SK-N-SH treated with all-trans-retinoic acid at 6 μM for 48 hours (cell line): ENCODE results near the gene LARGE1.

Source experiments
- ATAC-seq: fragments of 200-7000 bp; cut with Tn5 transposase; 3 replicates; pipeline ENCODE4 v1.9.1; 2020; ENCODE audit warnings: mild to moderate bottlenecking, moderate library complexity
- ARNTL ChIP-seq: fragments of 450-650 bp; formaldehyde crosslinking; IDR thresholded peaks from 2 replicates; pipeline ENCODE4 v1.5.0; 2020; ENCODE audit warnings: low read depth, mild to moderate bottlenecking, moderate library complexity, borderline replicate concordance
- BACH2 ChIP-seq: fragments of 250-450 bp; sonication (Bioruptor Pico); IDR thresholded peaks from 2 replicates; pipeline ENCODE4 v1.9.0; 2021; ENCODE audit warnings: mild to moderate bottlenecking, borderline replicate concordance
- CREB5 ChIP-seq: fragments of 250-450 bp; sonication (Bioruptor Pico); IDR thresholded peaks from 2 replicates; pipeline ENCODE4 v1.5.1; 2020; ENCODE audit warnings: low read depth, mild to moderate bottlenecking, moderate library complexity
- CSDC2 ChIP-seq: fragments of 250-450 bp; sonication (Bioruptor Pico); IDR thresholded peaks from 2 replicates; pipeline ENCODE4 v1.5.0; 2020; ENCODE audit warnings: mild to moderate bottlenecking, moderate library complexity
- CSRNP3 ChIP-seq: fragments of 250-450 bp; sonication (Bioruptor Pico); IDR thresholded peaks from 2 replicates; pipeline ENCODE4 v1.5.1; 2021; ENCODE audit warnings: mild to moderate bottlenecking, moderate library complexity
- ESRRG ChIP-seq: fragments of 250-450 bp; sonication (Bioruptor Pico); IDR thresholded peaks from 2 replicates; pipeline ENCODE4 v1.6.1; 2021; ENCODE audit warnings: mild to moderate bottlenecking
- GLIS3 ChIP-seq: fragments of 250-450 bp; sonication (Bioruptor Pico); IDR thresholded peaks from 2 replicates; pipeline ENCODE4 v1.5.0; 2020; ENCODE audit warnings: mild to moderate bottlenecking, moderate library complexity
- ISL1 ChIP-seq: fragments of 250-450 bp; sonication (Bioruptor Pico); IDR thresholded peaks from 2 replicates; pipeline ENCODE4 v2.1.2; 2022; ENCODE audit warnings: mild to moderate bottlenecking, moderate library complexity
- OSR1 ChIP-seq: fragments of 250-450 bp; sonication (Bioruptor Pico); IDR thresholded peaks from 2 replicates; pipeline ENCODE4 v1.8.0; 2022; ENCODE audit warnings: moderate library complexity, mild to moderate bottlenecking, inconsistent platforms
- PATZ1 ChIP-seq: fragments of 250-450 bp; sonication (Bioruptor Pico); IDR thresholded peaks from 2 replicates; pipeline ENCODE4 v1.8.0; 2020; ENCODE audit warnings: mild to moderate bottlenecking, moderate library complexity, borderline replicate concordance
- POU6F1 ChIP-seq: fragments of 250-450 bp; sonication (Bioruptor Pico); IDR thresholded peaks from 2 replicates; pipeline ENCODE4 v1.8.0; 2021; ENCODE audit warnings: low read depth, mild to moderate bottlenecking, moderate library complexity, borderline replicate concordance
- PPARA ChIP-seq: fragments of 250-450 bp; sonication (Bioruptor Pico); IDR thresholded peaks from 2 replicates; pipeline ENCODE4 v1.5.0; 2020; ENCODE audit warnings: mild to moderate bottlenecking, borderline replicate concordance
- RARB ChIP-seq: fragments of 250-450 bp; sonication (Bioruptor Pico); IDR thresholded peaks from 2 replicates; pipeline ENCODE4 v1.8.0; 2021; ENCODE audit warnings: mild to moderate bottlenecking, moderate library complexity
- SNAI2 ChIP-seq: fragments of 250-450 bp; sonication (Bioruptor Pico); IDR thresholded peaks from 2 replicates; pipeline ENCODE4 v1.5.0; 2020; ENCODE audit warnings: mild to moderate bottlenecking, moderate library complexity
- TCF4 ChIP-seq: fragments of 250-450 bp; sonication (Bioruptor Pico); IDR thresholded peaks from 2 replicates; pipeline ENCODE4 v1.8.0; 2021; ENCODE audit warnings: mild to moderate bottlenecking, moderate library complexity, borderline replicate concordance
- TOX ChIP-seq: fragments of 250-450 bp; sonication (Bioruptor Pico); IDR thresholded peaks from 2 replicates; pipeline ENCODE4 v1.8.0; 2021; ENCODE audit warnings: mild to moderate bottlenecking, moderate library complexity, borderline replicate concordance
- TSHZ2 ChIP-seq: fragments of 250-450 bp; sonication (Bioruptor Pico); IDR thresholded peaks from 2 replicates; pipeline ENCODE4 v1.5.0; 2020; ENCODE audit warnings: mild to moderate bottlenecking, moderate library complexity
- ZC3H10 ChIP-seq: fragments of 250-450 bp; sonication (Bioruptor Pico); IDR thresholded peaks from 2 replicates; pipeline ENCODE4 v1.5.1; 2021; ENCODE audit warnings: mild to moderate bottlenecking, moderate library complexity
- ZFP3 ChIP-seq: fragments of 250-450 bp; sonication (Bioruptor Pico); IDR thresholded peaks from 2 replicates; pipeline ENCODE4 v1.5.0; 2020; ENCODE audit warnings: mild to moderate bottlenecking, moderate library complexity
- ZFP30 ChIP-seq: fragments of 450-650 bp; formaldehyde crosslinking; IDR thresholded peaks from 2 replicates; pipeline ENCODE4 v1.5.0; 2022; ENCODE audit warnings: mild to moderate bottlenecking, moderate library complexity
- ZNF565 ChIP-seq: fragments of 450-650 bp; formaldehyde crosslinking; conservative IDR thresholded peaks from 2 replicates; pipeline ENCODE4 v1.5.0; 2020; ENCODE audit warnings: low read depth, mild to moderate bottlenecking, moderate library complexity
- ZNF70 ChIP-seq: fragments of 450-650 bp; formaldehyde crosslinking; IDR thresholded peaks from 2 replicates; pipeline ENCODE4 v1.5.0; 2020; ENCODE audit warnings: mild to moderate bottlenecking, moderate library complexity
- ZNF8 ChIP-seq: fragments of 450-650 bp; formaldehyde crosslinking; IDR thresholded peaks from 2 replicates; pipeline ENCODE4 v1.5.0; 2020; ENCODE audit warnings: mild to moderate bottlenecking, moderate library complexity

Gene LARGE1

GRCh38 chr22:33653532-33654063 lies 266.7 kb downstream of the LARGE1 start:
- TF ChIP-seq BACH2 (CRISPR knock-in tag) (no peak), ZNF565 (no peak), GLIS3 (CRISPR knock-in tag) (no peak), SNAI2 (CRISPR knock-in tag) (no peak), RARB (CRISPR knock-in tag) (no peak)
- ATAC-seq, result no peak

- ATAC-seq, result no peak
- TF ChIP-seq ZNF565, result no peak
- no peak for TF ChIP-seq SNAI2 (CRISPR knock-in tag)
- no peak for TF ChIP-seq PPARA (CRISPR knock-in tag)
- no peak for TF ChIP-seq CSDC2 (CRISPR knock-in tag)
- TF ChIP-seq OSR1, result no peak
- TF ChIP-seq POU6F1 (CRISPR knock-in tag), result no peak
- TF ChIP-seq ZNF8, result no peak
- TF ChIP-seq ZC3H10 (CRISPR knock-in tag), result no peak
- no peak for TF ChIP-seq BACH2 (CRISPR knock-in tag)
- no peak for TF ChIP-seq ESRRG (CRISPR knock-in tag)
- TF ChIP-seq TCF4, result no peak
- TF ChIP-seq TSHZ2 (CRISPR knock-in tag), result no peak
- no peak for TF ChIP-seq PATZ1 (CRISPR knock-in tag)
- no peak for TF ChIP-seq ISL1 (CRISPR knock-in tag)
- no peak for TF ChIP-seq TOX (CRISPR knock-in tag)
- TF ChIP-seq ARNTL (CRISPR knock-in tag), result no peak
Measured at GRCh38 chr22:33652615-33653014, 267.7 kb downstream of the LARGE1 start.

GRCh38 chr22:33650244-33650643 lies 270.0 kb downstream of the LARGE1 start:
- TF ChIP-seq CSDC2 (CRISPR knock-in tag) (no peak), CREB5 (CRISPR knock-in tag) (no peak), ISL1 (CRISPR knock-in tag) (no peak), OSR1 (no peak), RARB (CRISPR knock-in tag) (no peak), ZNF8 (no peak), ZNF70 (CRISPR knock-in tag) (no peak), ZFP3 (CRISPR knock-in tag) (no peak), ZFP30 (CRISPR knock-in tag) (no peak), TSHZ2 (CRISPR knock-in tag) (no peak), GLIS3 (CRISPR knock-in tag) (no peak), ESRRG (CRISPR knock-in tag) (no peak), CSRNP3 (no peak), ZNF565 (no peak), ARNTL (CRISPR knock-in tag) (no peak), TOX (CRISPR knock-in tag) (no peak), BACH2 (CRISPR knock-in tag) (no peak), PATZ1 (CRISPR knock-in tag) (no peak)
- no peak for ATAC-seq
